Measurements from ENCODE around the gene ATP5F1E.

- no peak for TF ChIP-seq SP1 (IDR thresholded peaks at IDR 0.05)
- TF ChIP-seq TAF1 (conservative IDR thresholded peaks at IDR 0.05) = no peak
- no peak for TF ChIP-seq MAX (IDR thresholded peaks at IDR 0.05)
- no peak for TF ChIP-seq EGR1 (IDR thresholded peaks at IDR 0.05; ENCODE audit: low read depth in 2 of 2)
- no peak for TF ChIP-seq CTCF (IDR thresholded peaks at IDR 0.05; ENCODE audit: low read depth, low read length, missing input control)
- TF ChIP-seq RAD21 (IDR thresholded peaks at IDR 0.05) = no peak
- no peak for TF ChIP-seq REST (IDR thresholded peaks at IDR 0.05)
- TF ChIP-seq ZBTB33 (IDR thresholded peaks at IDR 0.05) = no peak
- TF ChIP-seq FOXA2 (IDR thresholded peaks at IDR 0.05) = no peak
Measured at GRCh38 chr20:59007665-59008511, 24.2 kb downstream of the ATP5F1E start.

All from liver (tissue), 3 donors.